ENCODE results near the gene CNTNAP2. TPM values are rescaled to one million over a fixed set of nuclear protein-coding genes. Genes with fewer than 3 reads are reported as not detected.

The CNTNAP2 gene
- total RNA-seq, 1 donor from 2014 or later, result 0.59 TPM

DNA sequence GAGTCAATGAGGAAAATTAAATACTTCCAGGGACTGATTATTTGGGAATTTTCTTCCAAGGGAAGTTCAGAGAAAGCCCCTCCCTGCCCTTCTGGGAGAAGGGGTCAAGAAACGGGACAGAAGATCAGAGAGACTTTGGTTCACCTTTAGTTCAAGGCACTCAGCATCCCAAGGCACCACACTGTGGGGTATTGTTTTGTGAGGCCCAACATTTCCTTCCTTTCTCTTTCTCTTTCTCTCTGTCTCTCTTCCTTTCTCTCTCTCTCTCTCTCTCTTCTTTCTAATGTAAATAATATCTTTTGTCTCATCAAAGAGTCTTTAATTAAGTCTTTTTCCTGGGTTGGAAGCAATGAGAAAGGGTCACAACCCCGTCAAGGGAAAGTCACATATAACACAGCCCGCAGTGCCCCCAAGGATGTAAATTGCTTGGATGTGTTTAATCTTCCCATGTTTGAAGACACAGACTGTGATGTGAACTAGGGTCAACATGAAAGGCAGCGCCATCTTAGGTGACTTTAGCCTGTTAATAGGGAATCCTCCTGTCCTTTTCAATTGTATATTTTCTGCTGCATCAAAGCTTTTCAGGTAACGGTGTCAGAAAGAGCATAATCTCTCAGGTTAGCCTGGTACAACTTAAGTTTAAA is 1490.7 kb downstream of the CNTNAP2 start:
- Histone ChIP-seq H3K4me3 (no peak overlapping the region), H3K27ac (no peak overlapping the region), H3K9me3 (no peaks in the 10 kb centered on the region), H3K27me3 (ENCODE audit: low read depth) (no peaks in the 10 kb centered on the region), H3K4me1 (no peaks in the 10 kb centered on the region), H3K36me3 (no peaks in the 10 kb centered on the region)
- TF ChIP-seq, protein P1, sequence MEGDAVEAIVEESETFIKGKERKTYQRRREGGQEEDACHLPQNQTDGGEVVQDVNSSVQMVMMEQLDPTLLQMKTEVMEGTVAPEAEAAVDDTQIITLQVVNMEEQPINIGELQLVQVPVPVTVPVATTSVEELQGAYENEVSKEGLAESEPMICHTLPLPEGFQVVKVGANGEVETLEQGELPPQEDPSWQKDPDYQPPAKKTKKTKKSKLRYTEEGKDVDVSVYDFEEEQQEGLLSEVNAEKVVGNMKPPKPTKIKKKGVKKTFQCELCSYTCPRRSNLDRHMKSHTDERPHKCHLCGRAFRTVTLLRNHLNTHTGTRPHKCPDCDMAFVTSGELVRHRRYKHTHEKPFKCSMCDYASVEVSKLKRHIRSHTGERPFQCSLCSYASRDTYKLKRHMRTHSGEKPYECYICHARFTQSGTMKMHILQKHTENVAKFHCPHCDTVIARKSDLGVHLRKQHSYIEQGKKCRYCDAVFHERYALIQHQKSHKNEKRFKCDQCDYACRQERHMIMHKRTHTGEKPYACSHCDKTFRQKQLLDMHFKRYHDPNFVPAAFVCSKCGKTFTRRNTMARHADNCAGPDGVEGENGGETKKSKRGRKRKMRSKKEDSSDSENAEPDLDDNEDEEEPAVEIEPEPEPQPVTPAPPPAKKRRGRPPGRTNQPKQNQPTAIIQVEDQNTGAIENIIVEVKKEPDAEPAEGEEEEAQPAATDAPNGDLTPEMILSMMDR (IDR thresholded peaks at IDR 0.05), result no peak
- intact Hi-C loops (cut with DNase I), result no loop called here
- ATAC-seq (no peak), DNase-seq (no peak)

DNA sequence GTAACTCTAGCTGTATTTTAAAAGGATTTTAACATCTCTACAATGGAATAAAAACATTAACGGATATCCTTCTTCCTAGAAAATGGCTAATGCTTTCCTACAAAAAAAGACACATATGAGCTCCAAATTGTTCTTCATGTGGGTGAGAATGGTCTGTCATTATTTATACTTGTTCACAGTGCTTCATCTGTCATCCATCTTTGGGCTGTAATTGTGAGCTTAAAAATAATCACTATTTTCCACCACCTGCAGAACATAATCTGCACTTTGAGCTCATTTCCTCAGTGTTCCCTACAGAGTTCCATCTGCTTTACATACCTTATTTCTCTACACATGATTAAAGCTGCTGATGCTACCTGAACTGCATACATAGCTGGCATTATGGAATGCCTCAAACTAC is 1494.8 kb downstream of the CNTNAP2 start:
- Histone ChIP-seq H3K4me3 (no peak overlapping the region), H3K27ac (no peak overlapping the region), H3K9me3 (no peaks in the 10 kb centered on the region), H3K36me3 (no peaks in the 10 kb centered on the region), H3K27me3 (ENCODE audit: low read depth) (no peaks in the 10 kb centered on the region), H3K4me1 (no peaks in the 10 kb centered on the region)
- intact Hi-C loops (cut with DNase I), result no loop called here
- ATAC-seq (no peak), DNase-seq (no peak)
- TF ChIP-seq, protein P1 (IDR thresholded peaks at IDR 0.05), result no peak

DNA sequence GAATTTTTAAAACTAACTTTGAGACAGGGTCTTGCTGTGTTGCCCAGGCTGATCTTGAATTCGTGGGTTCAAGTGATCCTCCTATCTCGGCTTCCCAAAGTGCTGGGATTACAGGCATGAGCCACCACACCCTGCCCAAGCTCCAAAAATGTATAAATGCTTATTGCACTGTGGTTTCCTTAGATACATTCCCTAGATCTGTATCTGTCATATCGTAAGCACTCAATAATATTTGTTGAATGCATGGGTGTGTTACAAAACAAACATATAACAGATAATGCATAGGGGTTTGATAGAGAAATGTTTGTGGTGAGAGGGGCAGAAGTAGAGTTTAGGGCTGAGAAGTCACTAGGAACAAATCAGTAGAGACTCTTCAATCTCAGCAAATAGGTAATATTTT is 1518.7 kb downstream of the CNTNAP2 start:
- Histone ChIP-seq H3K9me3 (no peaks in the 10 kb centered on the region), H3K36me3 (no peaks in the 10 kb centered on the region), H3K4me1 (no peaks in the 10 kb centered on the region), H3K4me3 (no peak overlapping the region), H3K27ac (no peak overlapping the region), H3K27me3 (ENCODE audit: low read depth) (no peaks in the 10 kb centered on the region)
- DNase-seq, result no peak
- intact Hi-C loops (cut with DNase I), result no loop called here
- TF ChIP-seq, protein P1 (IDR thresholded peaks at IDR 0.05), result no peak
- ATAC-seq, result no peak

DNA sequence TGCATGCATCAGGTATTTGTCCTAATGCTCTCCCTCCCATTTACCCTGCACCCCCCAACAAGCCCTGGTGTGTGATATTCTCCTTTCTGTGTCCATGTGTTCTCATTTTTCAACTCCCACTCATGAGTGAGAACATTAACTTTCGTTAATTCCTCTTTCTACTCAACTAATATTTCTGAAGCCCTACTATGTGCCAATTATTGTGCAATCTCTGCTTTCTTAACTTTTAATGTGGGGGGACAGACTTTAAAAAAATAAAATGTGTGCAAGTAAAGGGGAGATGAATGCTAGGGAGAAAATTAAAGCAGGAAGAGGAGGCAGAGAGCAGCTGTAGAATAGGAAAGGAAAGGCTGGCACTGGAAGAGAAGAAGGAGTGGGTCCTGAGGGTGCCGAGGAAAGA is 1520.0 kb downstream of the CNTNAP2 start:
- no peaks in the 10 kb centered on the region for H3K36me3 ChIP-seq
- H3K4me1 ChIP-seq, result no peaks in the 10 kb centered on the region
- H3K4me3 ChIP-seq, result no peak overlapping the region
- no peaks in the 10 kb centered on the region for H3K27me3 ChIP-seq (ENCODE audit: low read depth)
- ATAC-seq, result no peak
- no peaks in the 10 kb centered on the region for H3K9me3 ChIP-seq
- intact Hi-C loops (cut with DNase I), result no loop called here
- TF ChIP-seq, protein P1 (IDR thresholded peaks at IDR 0.05), result no peak
- DNase-seq, result no peak
- H3K27ac ChIP-seq, result no peak overlapping the region

DNA sequence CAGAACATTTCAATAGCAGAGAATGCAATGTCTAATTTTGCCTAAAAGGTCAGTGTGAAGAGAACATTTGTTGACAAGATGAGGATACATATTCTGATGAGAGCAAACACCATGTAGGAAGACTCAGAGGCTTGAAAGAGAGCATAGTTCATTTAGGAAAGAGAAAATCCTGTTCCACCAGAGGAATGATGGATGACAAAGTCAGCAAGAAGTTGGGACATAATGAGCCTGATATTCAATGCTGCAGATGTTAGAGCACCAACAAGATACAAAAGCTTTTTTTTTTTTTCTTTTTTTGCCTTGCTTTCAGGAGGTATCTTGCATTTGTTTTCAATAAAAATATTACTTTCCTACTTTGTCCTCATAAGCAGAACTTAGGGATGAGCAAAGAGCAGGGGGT is 1522.0 kb downstream of the CNTNAP2 start:
- no peaks in the 10 kb centered on the region for H3K4me1 ChIP-seq
- intact Hi-C loops (cut with DNase I), result no loop called here
- no peaks in the 10 kb centered on the region for H3K9me3 ChIP-seq
- TF ChIP-seq, protein P1 (IDR thresholded peaks at IDR 0.05), result no peak
- H3K36me3 ChIP-seq, result no peaks in the 10 kb centered on the region
- no peak for DNase-seq
- no peak for ATAC-seq
- no peak overlapping the region for H3K4me3 ChIP-seq
- H3K27me3 ChIP-seq (ENCODE audit: low read depth), result no peaks in the 10 kb centered on the region
- H3K27ac ChIP-seq, result no peak overlapping the region

Data from lower lobe of right lung (tissue), 2 donors.